Measurements from ENCODE around the gene DUOX2. TPM values are rescaled to one million over a fixed set of nuclear protein-coding genes. Genes with fewer than 3 reads are reported as not detected.

Gene DUOX2
- total and polyA plus RNA-seq, 2 of the 13 experiments (the other 11 are each of a cell fraction or from before 2014, with no cell fraction given), result 0.08 TPM; not detected in 1

- TF ChIP-seq ZFX (CRISPR knock-in tag; IDR thresholded peaks at IDR 0.05; ENCODE audit: low read depth) (no peak), HOXD1 (CRISPR knock-in tag; IDR thresholded peaks at IDR 0.05) (no peak), GATAD2A (CRISPR knock-in tag; IDR thresholded peaks at IDR 0.05) (peak; percentile 69; the same call in 1 of the 2 replicates), ZNF761 (CRISPR knock-in tag; conservative IDR thresholded peaks at IDR 0.05) (no peak), PHF8 (CRISPR knock-in tag; IDR thresholded peaks at IDR 0.05) (0 out of 2 replicates have a peak, but pooled peaks have one; percentile 43), MEF2D (CRISPR knock-in tag; IDR thresholded peaks at IDR 0.05) (0 out of 2 replicates have a peak, but pooled peaks have one; percentile 40), ZNF333 (CRISPR knock-in tag; IDR thresholded peaks at IDR 0.05; ENCODE audit: borderline replicate concordance) (no peak), MIER3 (CRISPR knock-in tag; IDR thresholded peaks at IDR 0.05; ENCODE audit: borderline replicate concordance) (0 out of 2 replicates have a peak, but pooled peaks have one; percentile 48), CCDC6 (CRISPR knock-in tag; IDR thresholded peaks at IDR 0.05) (no peak), NR2F6 (IDR thresholded peaks at IDR 0.05) (no peak), NR2F6 (CRISPR knock-in tag; IDR thresholded peaks at IDR 0.05) (peak; percentile 42), MIER2 (CRISPR knock-in tag; IDR thresholded peaks at IDR 0.05) (no peak), BCL3 (CRISPR knock-in tag; IDR thresholded peaks at IDR 0.05) (peak; percentile 62; the same call in 1 of the 2 replicates), CBX2 (IDR thresholded peaks at IDR 0.05; ENCODE audit: low read depth, low read length) (no peak), CBX2 (CRISPR knock-in tag; IDR thresholded peaks at IDR 0.05; ENCODE audit: low read depth) (no peak), BORCS8-MEF2B (CRISPR knock-in tag; IDR thresholded peaks at IDR 0.05) (no peak), ZKSCAN8 (CRISPR knock-in tag; IDR thresholded peaks at IDR 0.05; ENCODE audit: borderline replicate concordance) (peak; percentile 61; the same call in 1 of the 2 replicates), ZSCAN20 (CRISPR knock-in tag; IDR thresholded peaks at IDR 0.05; ENCODE audit: borderline replicate concordance) (no peak), ZBTB49 (CRISPR knock-in tag; IDR thresholded peaks at IDR 0.05; ENCODE audit: borderline replicate concordance) (no peak), ZNF501 (CRISPR knock-in tag; IDR thresholded peaks at IDR 0.05) (peak; percentile 84)
- TF ChIP-seq, protein P1, sequence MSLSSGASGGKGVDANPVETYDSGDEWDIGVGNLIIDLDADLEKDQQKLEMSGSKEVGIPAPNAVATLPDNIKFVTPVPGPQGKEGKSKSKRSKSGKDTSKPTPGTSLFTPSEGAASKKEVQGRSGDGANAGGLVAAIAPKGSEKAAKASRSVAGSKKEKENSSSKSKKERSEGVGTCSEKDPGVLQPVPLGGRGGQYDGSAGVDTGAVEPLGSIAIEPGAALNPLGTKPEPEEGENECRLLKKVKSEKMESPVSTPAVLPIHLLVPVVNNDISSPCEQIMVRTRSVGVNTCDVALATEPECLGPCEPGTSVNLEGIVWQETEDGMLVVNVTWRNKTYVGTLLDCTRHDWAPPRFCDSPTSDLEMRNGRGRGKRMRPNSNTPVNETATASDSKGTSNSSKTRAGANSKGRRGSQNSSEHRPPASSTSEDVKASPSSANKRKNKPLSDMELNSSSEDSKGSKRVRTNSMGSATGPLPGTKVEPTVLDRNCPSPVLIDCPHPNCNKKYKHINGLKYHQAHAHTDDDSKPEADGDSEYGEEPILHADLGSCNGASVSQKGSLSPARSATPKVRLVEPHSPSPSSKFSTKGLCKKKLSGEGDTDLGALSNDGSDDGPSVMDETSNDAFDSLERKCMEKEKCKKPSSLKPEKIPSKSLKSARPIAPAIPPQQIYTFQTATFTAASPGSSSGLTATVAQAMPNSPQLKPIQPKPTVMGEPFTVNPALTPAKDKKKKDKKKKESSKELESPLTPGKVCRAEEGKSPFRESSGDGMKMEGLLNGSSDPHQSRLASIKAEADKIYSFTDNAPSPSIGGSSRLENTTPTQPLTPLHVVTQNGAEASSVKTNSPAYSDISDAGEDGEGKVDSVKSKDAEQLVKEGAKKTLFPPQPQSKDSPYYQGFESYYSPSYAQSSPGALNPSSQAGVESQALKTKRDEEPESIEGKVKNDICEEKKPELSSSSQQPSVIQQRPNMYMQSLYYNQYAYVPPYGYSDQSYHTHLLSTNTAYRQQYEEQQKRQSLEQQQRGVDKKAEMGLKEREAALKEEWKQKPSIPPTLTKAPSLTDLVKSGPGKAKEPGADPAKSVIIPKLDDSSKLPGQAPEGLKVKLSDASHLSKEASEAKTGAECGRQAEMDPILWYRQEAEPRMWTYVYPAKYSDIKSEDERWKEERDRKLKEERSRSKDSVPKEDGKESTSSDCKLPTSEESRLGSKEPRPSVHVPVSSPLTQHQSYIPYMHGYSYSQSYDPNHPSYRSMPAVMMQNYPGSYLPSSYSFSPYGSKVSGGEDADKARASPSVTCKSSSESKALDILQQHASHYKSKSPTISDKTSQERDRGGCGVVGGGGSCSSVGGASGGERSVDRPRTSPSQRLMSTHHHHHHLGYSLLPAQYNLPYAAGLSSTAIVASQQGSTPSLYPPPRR (CRISPR knock-in tag; IDR thresholded peaks at IDR 0.05; ENCODE audit: borderline replicate concordance), result no peak
- TF ChIP-seq, protein P2, sequence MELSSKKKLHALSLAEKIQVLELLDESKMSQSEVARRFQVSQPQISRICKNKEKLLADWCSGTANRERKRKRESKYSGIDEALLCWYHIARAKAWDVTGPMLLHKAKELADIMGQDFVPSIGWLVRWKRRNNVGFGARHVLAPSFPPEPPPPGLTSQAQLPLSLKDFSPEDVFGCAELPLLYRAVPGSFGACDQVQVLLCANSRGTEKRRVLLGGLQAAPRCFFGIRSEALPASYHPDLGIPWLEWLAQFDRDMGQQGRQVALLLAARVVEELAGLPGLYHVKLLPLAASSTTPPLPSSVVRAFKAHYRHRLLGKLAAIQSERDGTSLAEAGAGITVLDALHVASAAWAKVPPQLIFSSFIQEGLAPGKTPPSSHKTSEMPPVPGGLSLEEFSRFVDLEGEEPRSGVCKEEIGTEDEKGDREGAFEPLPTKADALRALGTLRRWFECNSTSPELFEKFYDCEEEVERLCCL (CRISPR knock-in tag; IDR thresholded peaks at IDR 0.05; ENCODE audit: borderline replicate concordance), result 0 out of 2 replicates have a peak, but pooled peaks have one; percentile 43
These were observed 4.2 kb upstream of the DUOX2 start (continued) for GRCh38 chr15:45118131-45118588.
